NCI-H2171 treated with DMSO at 0.1 percent for 48 hours (cell line): Measurements from ENCODE around the gene SAMD3.
"Not testable (repeated sequence)": the region's sequence is repeated elsewhere in the genome, so short reads cannot be mapped to it uniquely, and the experiment has no call there.

Experiments used
- DNase-seq: peaks from one replicate; lab custom pipeline; 2025; lab: John Stamatoyannopoulos, UW

Gene SAMD3

GRCh38 chr6:130173377-130174004 is 49.3 kb downstream of the SAMD3 start:
- not testable (repeated sequence) for DNase-seq

- DNase-seq, result not testable (repeated sequence)
Measured at GRCh38 chr6:130170160-130170559, 52.6 kb downstream of the SAMD3 start.

- no peak for DNase-seq
Measured at GRCh38 chr6:130167655-130168054, 55.1 kb downstream of the SAMD3 start.

- DNase-seq, result no peak
Measured at GRCh38 chr6:130164251-130164650, 58.5 kb downstream of the SAMD3 start.

GRCh38 chr6:130163266-130163665 is 59.5 kb downstream of the SAMD3 start:
- DNase-seq, result no peak

- no peak for DNase-seq
Measured at GRCh38 chr6:130162421-130162820, 60.3 kb downstream of the SAMD3 start.

- DNase-seq, result no peak
Measured at GRCh38 chr6:130161683-130162404, 60.9 kb downstream of the SAMD3 start.

- no peak for DNase-seq
Measured at GRCh38 chr6:130159956-130160355, 62.8 kb downstream of the SAMD3 start.

GRCh38 chr6:130158548-130158947 is 64.2 kb downstream of the SAMD3 start:
- DNase-seq, result no peak

GRCh38 chr6:130158056-130158455 is 64.7 kb downstream of the SAMD3 start:
- no peak for DNase-seq

- DNase-seq, result no peak
Measured at GRCh38 chr6:130156908-130157307, 65.8 kb downstream of the SAMD3 start.

- DNase-seq, result no peak
Measured at GRCh38 chr6:130152908-130153510, 69.7 kb downstream of the SAMD3 start.

GRCh38 chr6:130150906-130151305 is 71.8 kb downstream of the SAMD3 start:
- DNase-seq, result no peak

GRCh38 chr6:130149016-130149415 is 73.7 kb downstream of the SAMD3 start:
- not testable (repeated sequence) for DNase-seq

- no peak for DNase-seq
Measured at GRCh38 chr6:130148181-130148580, 74.6 kb downstream of the SAMD3 start.

GRCh38 chr6:130147111-130147510 is 75.6 kb downstream of the SAMD3 start:
- DNase-seq, result no peak

- no peak for DNase-seq
Measured at GRCh38 chr6:130143709-130144108, 79.0 kb downstream of the SAMD3 start.

- no peak for DNase-seq
Measured at GRCh38 chr6:130140084-130140483, 82.7 kb downstream of the SAMD3 start.

GRCh38 chr6:130138909-130139242 is 83.9 kb downstream of the SAMD3 start:
- no peak for DNase-seq

GRCh38 chr6:130138116-130138908 is 84.4 kb downstream of the SAMD3 start:
- DNase-seq, result no peak

GRCh38 chr6:130136798-130137197 is 86.0 kb downstream of the SAMD3 start:
- no peak for DNase-seq

- no peak for DNase-seq
Measured at GRCh38 chr6:130134582-130134981, 88.2 kb downstream of the SAMD3 start.

GRCh38 chr6:130132286-130132701 is 90.5 kb downstream of the SAMD3 start:
- DNase-seq, result no peak
